PC-3 (cell line): Measurements from ENCODE around the gene TREX2. TPM values are rescaled to one million over a fixed set of nuclear protein-coding genes. Genes with fewer than 3 reads are reported as not detected.

Experiments used
- ATAC-seq: fragments of 200-7000 bp; cut with Tn5 transposase; 2 replicates; pipeline ENCODE4 v1.9.1; 2020; ENCODE audit warnings: mild to moderate bottlenecking, moderate library complexity
- BruUV-seq: library from RNA; stranded (reverse); fragments of 400-500 nt; replicated peaks from 2 replicates; lab custom pipeline; 2021; lab: Mats Ljungman, UMichigan
- CTCF ChIA-PET: fragments of 300-600 bp; sonication (Branson Sonifier 250); formaldehyde crosslinking; loops from one replicate; lab custom pipeline; 2022; ENCODE audit warnings: antibody characterized with exemption; lab: Charles Lee
- POLR2A ChIA-PET: fragments of 300-600 bp; sonication (Branson Sonifier 250); formaldehyde crosslinking; loops from one replicate; lab custom pipeline; 2022; ENCODE audit warnings: antibody characterized with exemption; ENCODE audit not compliant: unreplicated experiment; lab: Charles Lee
- DNase-seq: peaks from one replicate; pipeline ENCODE4 v3.0.0-alpha.2; 2015
- H2AFZ ChIP-seq: fragments of 300-600 bp; sonication (generic); 2 replicates; pipeline ENCODE4 v1.6.0; 2016; ENCODE audit warnings: antibody characterized with exemption, low read length
- H3F3A ChIP-seq: fragments of 300-600 bp; sonication (generic); one replicate; pipeline ENCODE4 v1.6.0; 2017; ENCODE audit warnings: antibody characterized with exemption, low read length, control low read depth, mild to moderate bottlenecking; ENCODE audit not compliant: unreplicated experiment
- H3K27ac ChIP-seq: fragments of 300-600 bp; sonication (generic); 2 replicates; pipeline ENCODE4 v1.5.1; 2016; ENCODE audit warnings: mild to moderate bottlenecking, low read length
- H3K27me3 ChIP-seq: fragments of 300-600 bp; sonication (generic); 2 replicates; pipeline ENCODE4 v1.6.1; 2016; ENCODE audit warnings: low read length, mixed read lengths
- H3K36me3 ChIP-seq: fragments of 300-600 bp; sonication (generic); 2 replicates; pipeline ENCODE4 v1.6.1; 2016; ENCODE audit warnings: low read depth, mixed run types, low read length, mixed read lengths
- H3K4me1 ChIP-seq: fragments of 300-600 bp; sonication (generic); 2 replicates; pipeline ENCODE4 v1.5.1; 2016; ENCODE audit warnings: low read length; ENCODE audit not compliant: insufficient read depth
- H3K4me2 ChIP-seq: fragments of 300-600 bp; sonication (generic); 2 replicates; pipeline ENCODE4 v1.6.0; 2016; ENCODE audit warnings: low read length
- H3K4me3 ChIP-seq: fragments of 300-600 bp; sonication (generic); 2 replicates; pipeline ENCODE4 v1.5.1; 2016; ENCODE audit warnings: mild to moderate bottlenecking, low read length, mixed read lengths
- H3K79me2 ChIP-seq: fragments of 300-600 bp; sonication (generic); 2 replicates; pipeline ENCODE4 v1.6.1; 2017; ENCODE audit warnings: low read length, mixed read lengths
- H3K9ac ChIP-seq: fragments of 300-600 bp; sonication (generic); 2 replicates; pipeline ENCODE4 v1.6.0; 2016; ENCODE audit warnings: mild to moderate bottlenecking, low read length
- H3K9me2 ChIP-seq: fragments of 300-600 bp; sonication (generic); replicated peaks from 2 replicates; pipeline ENCODE4 v1.6.1; 2016; ENCODE audit warnings: mixed run types, low read length, mixed read lengths
- H3K9me3 ChIP-seq: fragments of 300-600 bp; sonication (generic); 2 replicates; pipeline ENCODE4 v1.6.1; 2016; ENCODE audit warnings: low read length, mixed read lengths
- H4K20me1 ChIP-seq: fragments of 300-600 bp; sonication (generic); 2 replicates; pipeline ENCODE4 v1.6.1; 2016; ENCODE audit warnings: low read length, mixed read lengths
- CTCF ChIP-seq: fragments of 300-600 bp; sonication (generic); conservative IDR thresholded peaks from 2 replicates; pipeline ENCODE4 v1.5.1; 2017; ENCODE audit warnings: antibody characterized with exemption, low read depth, mild to moderate bottlenecking, low read length
- EZH2 ChIP-seq: fragments of 300-600 bp; sonication (generic); IDR thresholded peaks from one replicate; pipeline ENCODE4 v1.6.1; 2017; ENCODE audit warnings: antibody characterized with exemption, mild to moderate bottlenecking, low read length; ENCODE audit not compliant: unreplicated experiment
- EZH2phosphoT487 ChIP-seq: fragments of 300-600 bp; sonication (generic); IDR thresholded peaks from 2 replicates; pipeline ENCODE4 v1.6.1; 2018; ENCODE audit warnings: mild to moderate bottlenecking, antibody characterized with exemption, low read length, borderline replicate concordance
- intact Hi-C: fragments of 100-400 bp; cut with micrococcal nuclease; formaldehyde crosslinking; loops from 2 replicates; pipeline ENCODE4 v1.9.0; 2023
- total RNA-seq: library from RNA; depleted of rRNA; stranded (reverse); fragments of >200 nt; gene quantifications from 2 replicates; pipeline ENCODE4 v1.2.3, GENCODE V29; 2014

The TREX2 gene
- total RNA-seq, 1 experiment from 2014 or later, result 1.4 TPM

- no peak overlapping the region for H3K4me2 ChIP-seq
- CTCF ChIA-PET, result no interaction called here
- H2AFZ ChIP-seq, result no peak overlapping the region
- H4K20me1 ChIP-seq, result no peaks in the 10 kb centered on the region
- no peak for ATAC-seq
- no peaks in the 10 kb centered on the region for H3F3A ChIP-seq
- H3K27ac ChIP-seq, result no peak overlapping the region
- DNase-seq, result no peak
- TF ChIP-seq EZH2 (no peak), EZH2phosphoT487 (no peak)
- POLR2A ChIA-PET, result no interaction called here
- intact Hi-C loops, result no loop called here
- no peak overlapping the region for H3K9ac ChIP-seq
- no peaks in the 10 kb centered on the region for H3K9me3 ChIP-seq
- no peaks in the 10 kb centered on the region for H3K79me2 ChIP-seq
- H3K4me1 ChIP-seq, result no peaks in the 10 kb centered on the region
- BruUV-seq, result no TSS peak
- H3K9me2 ChIP-seq, result no peaks in the 10 kb centered on the region
- no peak overlapping the region for H3K4me3 ChIP-seq
- no peaks in the 10 kb centered on the region for H3K36me3 ChIP-seq
- H3K27me3 ChIP-seq, result no peaks in the 10 kb centered on the region
These were observed 35.2 kb upstream of the TREX2 start for GRCh38 chrX:153481043-153481442.

DNA sequence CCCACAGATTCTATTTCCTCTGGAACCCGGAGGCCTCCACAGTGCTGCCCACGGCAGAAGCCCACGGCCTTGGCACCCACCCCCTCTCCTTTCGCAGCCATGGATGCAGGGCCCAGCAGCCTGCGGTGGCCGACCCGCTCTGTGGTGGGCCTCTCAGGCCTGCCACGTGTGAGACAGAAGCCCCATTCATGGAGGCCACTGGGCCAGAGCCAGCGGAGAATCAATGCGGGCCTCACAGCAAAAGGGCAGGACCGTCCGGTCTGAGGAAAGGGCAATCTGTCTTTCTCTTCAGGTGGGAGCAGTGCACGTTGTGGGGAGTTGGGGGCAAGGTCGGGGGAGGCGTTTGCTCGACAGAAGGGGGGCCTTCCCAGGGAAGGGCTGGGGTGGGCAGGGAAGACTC lies 32.9 kb upstream of the TREX2 start:
- no peak overlapping the region for H3K4me3 ChIP-seq
- no peaks in the 10 kb centered on the region for H3K9me2 ChIP-seq
- no peaks in the 10 kb centered on the region; the same call in 1 of the 2 replicates for H3K4me1 ChIP-seq
- H3K27me3 ChIP-seq, result no peaks in the 10 kb centered on the region
- CTCF ChIA-PET, result no interaction called here
- TF ChIP-seq EZH2, result no peak
- no peak for TF ChIP-seq CTCF
- no peak for TF ChIP-seq EZH2phosphoT487
- POLR2A ChIA-PET, result no interaction called here
- no peak overlapping the region for H3K9ac ChIP-seq
- ATAC-seq, result no peak
- BruUV-seq, result no TSS peak
- no peaks in the 10 kb centered on the region for H3F3A ChIP-seq
- H3K4me2 ChIP-seq, result no peak overlapping the region
- intact Hi-C loops, result no loop called here
- H3K79me2 ChIP-seq, result no peaks in the 10 kb centered on the region
- no peaks in the 10 kb centered on the region for H4K20me1 ChIP-seq
- no peaks in the 10 kb centered on the region for H3K9me3 ChIP-seq
- no peaks in the 10 kb centered on the region for H3K36me3 ChIP-seq
- no peak overlapping the region for H3K27ac ChIP-seq
- DNase-seq, result no peak
- no peak overlapping the region for H2AFZ ChIP-seq

GRCh38 chrX:153477901-153478300 lies 32.0 kb upstream of the TREX2 start:
- ChIA-PET POLR2A (no interaction called here), CTCF (no interaction called here)
- Histone ChIP-seq H3K4me2 (no peak overlapping the region), H4K20me1 (no peaks in the 10 kb centered on the region), H3K4me1 (no peaks in the 10 kb centered on the region; the same call in 1 of the 2 replicates), H3K36me3 (no peaks in the 10 kb centered on the region), H3F3A (no peaks in the 10 kb centered on the region), H3K27me3 (no peaks in the 10 kb centered on the region), H3K4me3 (no peak overlapping the region), H3K9me3 (no peaks in the 10 kb centered on the region), H3K79me2 (no peaks in the 10 kb centered on the region), H3K9ac (no peak overlapping the region), H3K27ac (no peak overlapping the region), H3K9me2 (no peaks in the 10 kb centered on the region), H2AFZ (no peak overlapping the region)
- TF ChIP-seq EZH2phosphoT487 (no peak), CTCF (no peak), EZH2 (no peak)
- no TSS peak for BruUV-seq
- intact Hi-C loops, result no loop called here
- DNase-seq (no peak), ATAC-seq (no peak)
